H1 (cell line): ENCODE results near the gene SLC5A9. TPM values are rescaled to one million over a fixed set of nuclear protein-coding genes. Genes with fewer than 3 reads are reported as not detected.

Experiments used
- CTCF ChIA-PET: fragments of 300-600 bp; sonication (Branson Sonifier 250); formaldehyde crosslinking; loops from one replicate; lab custom pipeline; 2021; ENCODE audit not compliant: partially characterized antibody; lab: Charles Lee
- POLR2A ChIA-PET: fragments of 300-600 bp; sonication (Branson Sonifier 250); formaldehyde crosslinking; loops from one replicate; lab custom pipeline; 2021; ENCODE audit warnings: inconsistent platforms; ENCODE audit not compliant: partially characterized antibody; lab: Charles Lee
- DNase-seq, 2 experiments: peaks; one replicate each; pipeline versions ENCODE4 v3.0.0 to v3.0.0-alpha.2; 2010 to 2022; ENCODE audit warnings: low spot score in 2 of 2, low read depth in 1 of 2, mixed read lengths in 1 of 2
- FAIRE-seq: peaks from 2 replicates; lab custom pipeline; 2011; peaks lifted over from hg19 to GRCh38; lab: Jason Lieb, UNC
- H2AFZ ChIP-seq: 2 replicates; pipeline ENCODE4 v1.8.1; 2012; ENCODE audit warnings: low read length, inconsistent platforms
- H2AK5ac ChIP-seq: 2 replicates; pipeline ENCODE4 v1.6.1; 2013; ENCODE audit warnings: low read depth, low read length
- H2BK120ac ChIP-seq: replicated peaks from 2 replicates; pipeline ENCODE3; 2013; ENCODE audit warnings: low read depth, low read length, inconsistent platforms
- H2BK12ac ChIP-seq: 2 replicates; pipeline ENCODE4 v1.6.1; 2013; ENCODE audit warnings: low read depth, low read length
- H2BK15ac ChIP-seq: 2 replicates; pipeline ENCODE4 v1.6.1; 2013; ENCODE audit warnings: low read length
- H2BK20ac ChIP-seq: 2 replicates; pipeline ENCODE4 v1.6.1; 2013; ENCODE audit warnings: low read length
- H2BK5ac ChIP-seq: 2 replicates; pipeline ENCODE4 v1.6.1; 2013; ENCODE audit warnings: low read depth, low read length
- H3K14ac ChIP-seq: 2 replicates; pipeline ENCODE4 v1.6.1; 2013; ENCODE audit warnings: inconsistent platforms; ENCODE audit not compliant: insufficient read length
- H3K18ac ChIP-seq: 2 replicates; pipeline ENCODE4 v1.6.1; 2013; ENCODE audit warnings: low read length; ENCODE audit errors: extremely low read depth
- H3K23ac ChIP-seq: 2 replicates; pipeline ENCODE4 v1.6.1; 2013; ENCODE audit warnings: inconsistent platforms; ENCODE audit not compliant: insufficient read length
- H3K23me2 ChIP-seq: 2 replicates; pipeline ENCODE4 v1.6.1; 2013; ENCODE audit warnings: low read depth, low read length
- H3K27ac ChIP-seq: 2 replicates; pipeline ENCODE4 v1.6.1; 2011; ENCODE audit warnings: low read depth, low read length, inconsistent platforms
- H3K27me3 ChIP-seq, 4 experiments: replicated peaks in 1 of 4; 1 replicate in 1 of 4; 2 replicates in 3 of 4; pipeline versions ENCODE4 v1.6.1 to v1.8.1; 2011 to 2013; ENCODE audit warnings: low read length in 3 of 4, mild to moderate bottlenecking in 3 of 4, inconsistent platforms in 2 of 4, mixed read lengths in 2 of 4, moderate library complexity in 1 of 4; ENCODE audit not compliant: control insufficient read depth in 3 of 4, insufficient read depth in 3 of 4; ENCODE audit errors: extremely low read depth in 1 of 4
- H3K36me3 ChIP-seq, 4 experiments: 2 replicates each; pipeline versions ENCODE4 v1.6.1 to v1.8.1; 2011 to 2013; ENCODE audit warnings: mild to moderate bottlenecking in 4 of 4, low read length in 3 of 4, moderate library complexity in 2 of 4, control low read depth in 1 of 4, inconsistent platforms in 1 of 4; ENCODE audit not compliant: insufficient read depth in 4 of 4, control insufficient read depth in 2 of 4
- H3K4ac ChIP-seq: replicated peaks from 2 replicates; pipeline ENCODE3; 2013; ENCODE audit warnings: low read length, low read depth, mixed read lengths, inconsistent platforms; ENCODE audit not compliant: insufficient read length
- H3K4me1 ChIP-seq, 4 experiments: replicated peaks in 1 of 4; 1 replicate in 1 of 4; 2 replicates in 3 of 4; pipeline versions ENCODE4 v1.6.1 to v1.8.1; 2011 to 2013; ENCODE audit warnings: low read length in 3 of 4, inconsistent platforms in 2 of 4, mixed read lengths in 1 of 4; ENCODE audit not compliant: insufficient read depth in 4 of 4, control insufficient read depth in 3 of 4
- H3K4me2 ChIP-seq, 2 experiments: 2 replicates each; pipeline versions ENCODE4 v1.6.1 to v1.8.1; 2011 to 2013; ENCODE audit warnings: low read depth in 2 of 2, low read length in 2 of 2, control low read depth in 1 of 2, inconsistent platforms in 1 of 2, mild to moderate bottlenecking in 1 of 2; ENCODE audit not compliant: insufficient read depth in 1 of 2
- H3K4me3 ChIP-seq, 4 experiments: fragments of 200-600, 300-600 bp in 1 of 4; sonication (generic), shearing (Covaris generic), sonication (Bioruptor Twin) in 1 of 4; 2 replicates each; pipeline versions ENCODE4 v1.5.1 to v1.8.1; 2011 to 2016; ENCODE audit warnings: low read length in 4 of 4, low read depth in 3 of 4, control low read depth in 2 of 4, inconsistent platforms in 2 of 4, mild to moderate bottlenecking in 2 of 4, mixed read lengths in 1 of 4, moderate library complexity in 1 of 4; ENCODE audit not compliant: insufficient read depth in 2 of 4; ENCODE audit errors: extremely low read depth in 1 of 4
- H3K56ac ChIP-seq: replicated peaks from 2 replicates; pipeline ENCODE3; 2013; ENCODE audit warnings: low read depth, mild to moderate bottlenecking, mixed read lengths, low read length, inconsistent platforms; ENCODE audit not compliant: insufficient read length
- H3K79me1 ChIP-seq: 2 replicates; pipeline ENCODE4 v1.6.1; 2013; ENCODE audit warnings: low read depth, low read length, control low read depth
- H3K79me2 ChIP-seq, 2 experiments: 2 replicates each; pipeline versions ENCODE4 v1.6.1 to v1.8.1; 2012 to 2013; ENCODE audit warnings: low read length in 2 of 2, mild to moderate bottlenecking in 2 of 2, inconsistent platforms in 1 of 2; ENCODE audit not compliant: insufficient read depth in 2 of 2, control insufficient read depth in 1 of 2
- H3K9ac ChIP-seq, 4 experiments: replicated peaks in 1 of 4; 1 replicate in 1 of 4; 2 replicates in 3 of 4; pipeline versions ENCODE4 v1.6.1 to v1.8.1; 2011 to 2013; ENCODE audit warnings: low read depth in 3 of 4, low read length in 3 of 4, control low read depth in 2 of 4, mild to moderate bottlenecking in 2 of 4, moderate library complexity in 2 of 4, inconsistent platforms in 1 of 4; ENCODE audit errors: extremely low read depth in 1 of 4
- H3K9me3 ChIP-seq, 2 experiments: 2 replicates each; pipeline versions ENCODE4 v1.6.1 to v1.8.1; 2012 to 2013; ENCODE audit warnings: mild to moderate bottlenecking in 2 of 2, moderate library complexity in 2 of 2, control low read depth in 1 of 2, inconsistent platforms in 1 of 2, low read depth in 1 of 2, low read length in 1 of 2, mixed read lengths in 1 of 2; ENCODE audit not compliant: insufficient read depth in 2 of 2
- H4K20me1 ChIP-seq, 2 experiments: replicated peaks in 1 of 2; 2 replicates each; pipeline versions ENCODE3 to v1.8.1; 2011 to 2013; ENCODE audit warnings: inconsistent platforms in 2 of 2, low read length in 2 of 2, mild to moderate bottlenecking in 1 of 2; ENCODE audit not compliant: insufficient read depth in 2 of 2, control insufficient read depth in 1 of 2
- H4K5ac ChIP-seq: 2 replicates; pipeline ENCODE4 v1.6.1; 2013; ENCODE audit warnings: low read length, low read depth, mixed read lengths, inconsistent platforms; ENCODE audit not compliant: insufficient read length
- H4K8ac ChIP-seq: 2 replicates; pipeline ENCODE4 v1.8.0; 2013; ENCODE audit warnings: mild to moderate bottlenecking, moderate library complexity, low read length, inconsistent platforms; ENCODE audit not compliant: insufficient read depth; ENCODE audit errors: extremely low read depth
- H4K91ac ChIP-seq: replicated peaks from 2 replicates; pipeline ENCODE3; 2013; ENCODE audit warnings: low read length, mixed read lengths, inconsistent platforms; ENCODE audit not compliant: insufficient read length
- ASH2L ChIP-seq: fragments of 200-600, 300-600 bp; sonication (generic); IDR thresholded peaks from one replicate; pipeline ENCODE4 v1.7.1; 2017; ENCODE audit warnings: low read length
- BACH1 ChIP-seq: IDR thresholded peaks from 2 replicates; pipeline ENCODE4 v1.6.1; 2012; ENCODE audit warnings: low read length, improper control_type of control experiment
- CBX5 ChIP-seq: fragments of 300-800, 300-1000 bp; sonication (generic); IDR thresholded peaks from 2 replicates; pipeline ENCODE4 v1.7.1; 2016; ENCODE audit warnings: antibody characterized with exemption, low read length, low read depth
- GABPA ChIP-seq: IDR thresholded peaks from 2 replicates; pipeline ENCODE4 v1.6.1; 2011; ENCODE audit warnings: mild to moderate bottlenecking, low read length, moderate library complexity, borderline replicate concordance; ENCODE audit not compliant: insufficient read depth
- PHF8 ChIP-seq: fragments of 200-600 bp; sonication (generic); conservative IDR thresholded peaks from 2 replicates; pipeline ENCODE4 v1.7.1; 2012; ENCODE audit warnings: low read depth, mild to moderate bottlenecking, inconsistent platforms, low read length, moderate library complexity
- SAP30 ChIP-seq: fragments of 300-600 bp; sonication (generic); IDR thresholded peaks from 2 replicates; pipeline ENCODE4 v1.7.1; 2012; ENCODE audit warnings: low read length, moderate library complexity, mild to moderate bottlenecking, inconsistent platforms; ENCODE audit not compliant: insufficient read depth, insufficient replicate concordance
- SIN3A ChIP-seq, 2 experiments: IDR thresholded peaks in 1 of 2; conservative IDR thresholded peaks in 1 of 2; 2 replicates each; pipeline ENCODE4 v1.6.1; 2011 to 2012; ENCODE audit warnings: low read length in 2 of 2, improper control_type of control experiment in 1 of 2, low read depth in 1 of 2, mild to moderate bottlenecking in 1 of 2
- SIX5 ChIP-seq: IDR thresholded peaks from 2 replicates; pipeline ENCODE4 v1.6.1; 2011; ENCODE audit warnings: mild to moderate bottlenecking, low read depth, low read length
- SP2 ChIP-seq: IDR thresholded peaks from 2 replicates; pipeline ENCODE4 v1.6.1; 2012; ENCODE audit warnings: mild to moderate bottlenecking, low read length, inconsistent platforms
- TBP ChIP-seq: IDR thresholded peaks from 2 replicates; pipeline ENCODE4 v1.6.1; 2011; ENCODE audit warnings: low read depth, low read length, improper control_type of control experiment
- WGBS, 2 experiments: shearing (Covaris generic) in 1 of 2; methylation state at CpG; one replicate each; pipeline versions ENCODE4 v1.1.6 to v1.1.7; 2013 to 2015; ENCODE audit warnings: low lambda C conversion rate in 2 of 2, mixed read lengths in 2 of 2, inconsistent platforms in 1 of 2, low coverage in 1 of 2, missing lambda C conversion rate in 1 of 2; ENCODE audit not compliant: insufficient replicate concordance in 2 of 2, insufficient coverage in 1 of 2, insufficient read length in 1 of 2; ENCODE audit errors: extremely low coverage in 1 of 2, missing lambda C conversion rate in 1 of 2; 5-methylcytosine and 5-hydroxymethylcytosine counted together
- polyA plus RNA-seq, 7 experiments: library from polyadenylated mRNA; depleted of rRNA in 3 of 7; stranded (reverse) in 5 of 7; unstranded in 2 of 7; fragments of >200 nt in 5 of 7; fragments of 200-250 nt in 2 of 7; gene quantifications; 1 replicate in 5 of 7; 2 replicates in 1 of 7; 4 replicates in 1 of 7; pipeline versions ENCODE4 v1.2.1 to v1.2.3, GENCODE V29; 2011 to 2013; ENCODE audit warnings: missing spikeins in 2 of 7, mixed read lengths in 2 of 7
- total RNA-seq: library from RNA; stranded (reverse); fragmentation: NEBNext Ultra II Directional; extraction: Animal tissue kit (Norgen Biotek cat#: 25700); gene quantifications from 2 replicates; pipeline ENCODE4 v1.2.1, GENCODE V29; 2021

Gene SLC5A9
- total and polyA plus RNA-seq, 2 of the 8 experiments (the other 6 are each of a cell fraction or from before 2014, with no cell fraction given) = 0.03 TPM; not detected in 1

DNA sequence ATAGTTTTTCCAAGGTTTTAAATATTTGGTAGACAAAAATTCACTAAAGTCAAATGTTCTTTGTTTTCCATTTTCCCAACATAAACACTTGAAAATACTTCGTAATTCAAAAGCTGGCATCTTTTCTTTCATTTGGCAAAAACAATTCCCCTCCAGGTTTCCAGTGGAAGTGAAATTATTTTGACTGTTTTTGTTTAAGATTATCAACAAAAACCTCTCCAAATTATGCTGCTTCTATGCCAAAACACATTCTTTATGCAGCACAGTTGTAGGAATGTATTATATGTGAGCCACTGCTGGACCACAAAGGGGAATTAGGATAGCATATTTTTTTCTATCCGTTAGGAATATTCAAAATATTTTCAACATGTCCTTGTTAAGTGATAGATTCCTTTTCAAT is 44.1 kb downstream of the SLC5A9 start:
- Histone ChIP-seq H3K9me3 (peaks cover 0 to 2% of the 10 kb centered on the region in 2 experiments; a peak in 1 of 4 replicates), H3K27ac (no peak overlapping the region), H2BK12ac (no peak overlapping the region), H3K23ac (no peak overlapping the region), H3K79me2 (no peaks in the 10 kb centered on the region), H2AK5ac (no peak overlapping the region), H4K5ac (no peak overlapping the region), H3K23me2 (no peaks in the 10 kb centered on the region), H3K4me3 (no peak overlapping the region), H2BK15ac (no peak overlapping the region), H2BK20ac (no peak overlapping the region), H3K4me1 (no peaks in the 10 kb centered on the region), H3K4me2 (no peak overlapping the region), H3K56ac (no peak overlapping the region), H4K20me1 (no peaks in the 10 kb centered on the region), H4K8ac (no peak overlapping the region), H2AFZ (no peak overlapping the region), H3K36me3 (no peaks in the 10 kb centered on the region), H3K27me3 (no peaks in the 10 kb centered on the region), H3K4ac (no peak overlapping the region), H3K9ac (no peak overlapping the region), H2BK120ac (no peak overlapping the region), H3K79me1 (no peaks in the 10 kb centered on the region), H2BK5ac (no peak overlapping the region), H3K18ac (no peak overlapping the region), H4K91ac (no peak overlapping the region), H3K14ac (no peak overlapping the region)
- FAIRE-seq (no peak), DNase-seq (no peak)
- ChIA-PET CTCF (interaction anchor here (1.1 to 3.0 kb wide), 3 partner anchors 16 to 287 kb away, joined by 3 to 9 read pairs (median 3); no protein-coding TSS in a partner anchor), POLR2A (no interaction called here)
- WGBS, 2 experiments = 89% methylated on average over 2 of the region's 2 CpGs; no CpG with 5 or more reads in 1 of the 2 experiments
- no peak for TF ChIP-seq TBP
- TF ChIP-seq SIX5 = no peak
- no peak for TF ChIP-seq PHF8
- no peak for TF ChIP-seq SAP30
- no peak for TF ChIP-seq ASH2L
- TF ChIP-seq BACH1 = no peak
- no peak for TF ChIP-seq CBX5
- TF ChIP-seq SIN3A (conservative IDR thresholded peaks at IDR 0.05 in 1 of 2, IDR thresholded peaks at IDR 0.05 in 1 of 2; ENCODE audit: low read depth in 1 of 2, low read length in 2 of 2) = no peak
- no peak for TF ChIP-seq SP2
- TF ChIP-seq GABPA = no peak
